Muscle of leg (tissue), 11 donors: ENCODE results near the gene KRT77. TPM values are rescaled to one million over a fixed set of nuclear protein-coding genes. Genes with fewer than 3 reads are reported as not detected.

Experiments used
- DNase-seq: peaks from one replicate; pipeline ENCODE4 v3.0.0; 2013
- H3K27ac ChIP-seq: one replicate; pipeline ENCODE4 v1.5.1; 2013; ENCODE audit warnings: mild to moderate bottlenecking, low read length, control low read depth
- H3K27me3 ChIP-seq: one replicate; pipeline ENCODE4 v1.6.1; 2013; ENCODE audit warnings: low read length; ENCODE audit not compliant: control insufficient read depth, insufficient read depth
- H3K36me3 ChIP-seq: one replicate; pipeline ENCODE4 v1.6.1; 2013; ENCODE audit warnings: low read length; ENCODE audit not compliant: control insufficient read depth, insufficient read depth
- H3K4me1 ChIP-seq: one replicate; pipeline ENCODE4 v1.6.1; 2013; ENCODE audit warnings: low read length; ENCODE audit not compliant: control insufficient read depth, insufficient read depth
- H3K4me3 ChIP-seq: one replicate; pipeline ENCODE4 v1.5.1; 2013; ENCODE audit warnings: low read length, control low read depth
- H3K9me3 ChIP-seq: replicated peaks from 2 replicates; pipeline ENCODE4 v1.6.1; 2013; ENCODE audit warnings: low read depth, low read length; ENCODE audit not compliant: control insufficient read depth
- WGBS: methylation state at CpG from one replicate; pipeline ENCODE4 v1.1.5; 2013; ENCODE audit warnings: missing lambda C conversion rate; ENCODE audit not compliant: insufficient coverage; 5-methylcytosine and 5-hydroxymethylcytosine counted together
- polyA plus RNA-seq, 8 donors: library from polyadenylated mRNA; unstranded; fragments of 120-200 nt; gene quantifications; one replicate each; pipeline versions ENCODE4 v1.2.1 to v1.2.3, GENCODE V29; 2013; ENCODE audit warnings: inconsistent platforms in 1 of 8, low replicate concordance in 1 of 8; ENCODE audit not compliant: insufficient read length in 8 of 8, insufficient read depth in 1 of 8
- total RNA-seq: library from RNA; stranded (reverse); fragments of 120-200 nt; gene quantifications from one replicate; pipeline ENCODE4 v1.2.4, GENCODE V29; 2013

The KRT77 gene
- total and polyA plus RNA-seq, 9 donors: 0.08 to 0.61 TPM; not detected in 7

DNA sequence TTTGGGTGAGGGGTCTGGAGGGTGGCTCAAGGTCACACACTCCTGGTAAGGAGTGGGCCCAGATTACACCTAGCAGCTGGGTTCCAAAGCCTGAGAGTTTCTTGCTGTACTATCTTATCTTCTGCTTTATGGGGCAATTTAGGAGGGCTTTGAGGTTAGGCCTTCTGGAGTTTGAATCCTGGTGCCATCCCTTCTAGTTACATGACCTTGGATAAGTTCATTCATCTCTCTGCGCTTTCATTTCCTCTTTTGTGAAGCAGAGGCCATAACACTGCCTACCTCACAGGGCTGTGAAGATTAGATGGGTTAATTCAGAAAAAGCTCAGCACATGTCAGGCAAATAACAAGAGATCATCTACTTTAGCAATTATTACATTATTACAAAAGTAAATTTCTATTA lies 7.4 kb upstream of the KRT77 start:
- no peak overlapping the region for H3K27ac ChIP-seq
- no peak for DNase-seq
- no peaks in the 10 kb centered on the region for H3K36me3 ChIP-seq
- H3K27me3 ChIP-seq: peaks cover 43% of the 10 kb centered on the region
- H3K4me1 ChIP-seq: peaks cover 7% of the 10 kb centered on the region
- no peaks in the 10 kb centered on the region for H3K9me3 ChIP-seq
- WGBS: no CpG with 5 or more reads among the region's 1 CpG
- H3K4me3 ChIP-seq: no peak overlapping the region

DNA sequence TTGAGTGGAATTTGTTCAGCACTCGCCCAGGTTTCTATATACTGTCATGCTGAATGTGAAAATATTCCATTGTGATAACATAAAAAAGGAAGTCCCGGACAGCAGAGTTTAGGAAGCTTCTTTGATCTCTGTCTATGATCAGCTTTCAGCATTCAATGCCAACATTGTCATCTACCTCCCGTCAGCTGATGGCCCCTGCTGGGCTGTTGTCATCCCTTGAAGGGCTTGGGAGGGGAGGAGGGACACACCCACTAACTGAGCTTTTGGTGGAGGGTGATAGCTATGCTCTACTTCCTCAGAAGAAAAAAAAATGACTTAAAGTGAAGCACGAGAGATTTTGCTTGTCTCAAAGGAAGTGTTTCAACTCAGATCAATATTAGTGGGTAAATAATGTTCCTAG lies 4.7 kb upstream of the KRT77 start:
- H3K27me3 ChIP-seq: peaks cover 20% of the 10 kb centered on the region
- no peak for DNase-seq
- no CpG with 5 or more reads among the region's 4 CpGs for WGBS

DNA sequence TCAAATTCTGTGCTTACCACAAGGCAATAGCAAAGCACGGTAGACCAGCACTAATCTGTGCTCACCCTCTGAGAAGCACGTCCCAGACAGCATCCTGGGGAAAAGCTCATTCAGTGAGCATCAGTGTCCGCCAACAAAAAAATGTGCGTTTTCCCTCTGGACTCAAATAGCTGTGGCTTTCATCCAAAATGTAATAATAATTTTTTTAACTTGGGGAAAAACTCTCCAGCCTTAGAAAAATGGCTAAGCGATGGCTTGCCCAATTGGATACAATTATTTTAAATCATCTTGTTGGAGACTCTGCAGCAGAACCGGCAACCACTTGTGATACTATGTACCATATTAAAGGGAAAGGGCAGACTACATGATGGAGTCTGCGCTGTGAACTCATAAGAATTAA lies 1.1 kb upstream of the KRT77 start:
- Histone ChIP-seq H3K27ac (no peak overlapping the region), H3K9me3 (no peaks in the 10 kb centered on the region), H3K36me3 (no peaks in the 10 kb centered on the region), H3K27me3 (peaks cover 21% of the 10 kb centered on the region), H3K4me3 (no peak overlapping the region), H3K4me1 (peaks cover 6% of the 10 kb centered on the region)
- DNase-seq: peak; percentile 66
- WGBS: no CpG with 5 or more reads among the region's 7 CpGs

More for the DNA sequence above, 4.7 kb upstream of the KRT77 start:
- no peaks in the 10 kb centered on the region for H3K36me3 ChIP-seq
- H3K9me3 ChIP-seq: no peaks in the 10 kb centered on the region
- H3K4me1 ChIP-seq: no peaks in the 10 kb centered on the region
- H3K4me3 ChIP-seq: no peak overlapping the region
- H3K27ac ChIP-seq: no peak overlapping the region

DNA sequence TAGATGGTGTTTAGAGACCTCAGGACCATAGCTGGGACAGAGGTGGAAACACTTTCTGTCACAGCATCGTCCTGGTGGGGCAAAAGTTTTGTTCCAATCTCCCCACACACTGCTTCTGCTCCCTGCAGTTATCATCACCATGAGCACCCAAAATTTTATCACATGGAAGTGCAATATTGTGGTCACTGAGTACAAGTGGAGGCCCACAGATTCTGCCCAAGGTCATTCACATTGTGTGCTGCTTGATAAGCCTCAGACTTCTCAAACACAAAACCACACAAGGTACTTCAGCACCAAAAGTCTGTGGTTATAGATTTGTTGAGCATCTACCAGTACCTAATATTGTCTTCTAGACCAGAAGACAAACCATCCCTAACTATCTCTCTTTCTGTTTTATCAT lies 554 bp upstream of the KRT77 start:
- H3K27me3 ChIP-seq: peaks cover 16% of the 10 kb centered on the region
- WGBS: no CpG with 5 or more reads among the region's 1 CpG
- no peak for DNase-seq

DNA sequence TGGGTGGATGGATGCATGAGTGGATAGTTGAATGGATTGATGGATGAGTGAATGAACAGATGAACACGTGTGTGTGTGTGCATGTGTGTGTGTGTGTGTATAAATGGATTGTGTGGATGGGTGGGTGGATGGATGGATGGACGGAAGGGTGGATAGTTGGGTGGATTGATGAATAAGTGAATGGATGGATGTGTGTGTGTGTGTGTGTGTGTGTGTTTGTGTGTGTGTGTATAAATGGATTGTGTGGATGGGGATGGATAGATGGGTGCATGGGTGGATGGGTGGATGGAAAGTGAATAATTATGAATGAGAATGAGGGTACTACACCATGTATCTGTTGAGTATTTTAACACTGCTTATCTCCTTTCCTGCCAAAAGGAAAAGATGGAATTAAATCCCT lies 986 bp downstream of the KRT77 start:
- Histone ChIP-seq H3K27ac (no peak overlapping the region), H3K36me3 (no peaks in the 10 kb centered on the region), H3K9me3 (no peaks in the 10 kb centered on the region), H3K27me3 (peaks cover 19% of the 10 kb centered on the region), H3K4me1 (peaks cover 6% of the 10 kb centered on the region), H3K4me3 (no peak overlapping the region)
- no peak for DNase-seq
- 79% methylated on average over 2 of the region's 2 CpGs for WGBS

More for the DNA sequence above, 554 bp upstream of the KRT77 start:
- Histone ChIP-seq H3K27ac (no peak overlapping the region), H3K9me3 (no peaks in the 10 kb centered on the region), H3K36me3 (no peaks in the 10 kb centered on the region), H3K4me3 (no peak overlapping the region), H3K4me1 (peaks cover 6% of the 10 kb centered on the region)

DNA sequence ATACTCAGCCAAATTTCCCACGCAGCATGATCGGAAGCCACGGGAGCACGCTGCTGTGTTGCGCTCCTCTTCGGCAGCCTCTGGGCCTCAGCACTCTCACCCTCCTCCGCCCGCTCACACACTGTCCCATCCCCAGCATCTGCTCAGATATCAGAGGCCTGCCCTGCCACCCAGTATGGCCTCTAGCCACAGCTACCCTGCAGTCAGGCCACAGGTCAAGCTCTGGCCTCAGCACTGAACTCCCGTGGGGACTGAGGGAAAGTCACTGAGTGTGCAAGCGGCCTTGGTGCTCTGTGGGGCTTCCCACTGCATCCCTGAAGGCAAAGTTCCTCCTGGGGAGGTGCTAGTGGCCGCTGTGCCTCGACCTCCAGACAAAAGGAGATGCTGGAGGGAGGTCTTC lies 2.0 kb downstream of the KRT77 start:
- Histone ChIP-seq H3K36me3 (no peaks in the 10 kb centered on the region), H3K27me3 (peaks cover 25% of the 10 kb centered on the region), H3K4me1 (peaks cover 6% of the 10 kb centered on the region), H3K4me3 (no peak overlapping the region), H3K27ac (no peak overlapping the region), H3K9me3 (no peaks in the 10 kb centered on the region)
- WGBS: 80% methylated on average over 10 of the region's 12 CpGs
- DNase-seq: no peak

DNA sequence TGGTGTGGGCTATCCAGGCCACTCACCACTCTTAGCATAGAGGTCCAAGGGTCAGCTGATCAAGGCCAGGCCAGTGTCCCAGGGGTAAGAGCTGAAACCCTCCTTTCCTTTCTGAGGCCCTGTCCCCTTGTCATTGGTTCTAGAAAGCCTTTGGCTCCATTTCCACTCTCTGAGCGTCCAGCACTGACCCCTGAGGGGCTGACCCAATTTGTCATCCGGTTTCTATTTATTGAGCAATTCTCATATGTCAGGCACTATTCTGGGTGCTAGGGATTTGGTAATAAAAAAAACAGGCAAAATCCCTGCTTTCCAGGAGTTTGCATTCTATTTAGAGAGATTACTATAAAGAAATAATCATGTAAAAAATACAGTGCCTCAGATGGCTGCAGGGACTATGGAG lies 3.4 kb downstream of the KRT77 start:
- no peak overlapping the region for H3K27ac ChIP-seq
- DNase-seq: peak; percentile 52
- H3K27me3 ChIP-seq: peaks cover 27% of the 10 kb centered on the region
- no peaks in the 10 kb centered on the region for H3K36me3 ChIP-seq
- H3K4me1 ChIP-seq: peaks cover 6% of the 10 kb centered on the region
- no CpG with 5 or more reads among the region's 2 CpGs for WGBS
- no peak overlapping the region for H3K4me3 ChIP-seq
- no peaks in the 10 kb centered on the region for H3K9me3 ChIP-seq

DNA sequence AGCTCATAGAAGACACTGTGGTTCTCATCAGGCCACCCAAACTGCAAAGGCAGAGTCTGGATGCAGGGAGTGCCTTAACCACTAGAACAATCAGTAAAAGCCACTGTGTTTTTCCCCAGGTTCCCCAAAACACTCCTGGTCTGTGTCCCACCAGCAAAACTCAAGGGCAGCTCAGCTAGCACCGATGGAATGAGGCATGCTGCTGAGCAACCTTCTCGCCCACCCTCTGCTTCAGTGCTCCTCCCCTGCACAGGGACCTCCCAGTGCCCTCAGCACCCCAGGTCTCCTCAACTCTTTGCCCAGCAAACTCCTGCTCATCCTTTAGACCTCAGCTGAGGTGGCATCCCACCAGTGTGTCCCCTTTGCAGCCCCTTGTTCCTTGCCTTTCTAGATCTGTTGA lies 4.0 kb downstream of the KRT77 start:
- peaks cover 6% of the 10 kb centered on the region for H3K4me1 ChIP-seq
- no peak for DNase-seq
- no peaks in the 10 kb centered on the region for H3K36me3 ChIP-seq
- 71% methylated on average over 2 of the region's 2 CpGs for WGBS
- H3K27me3 ChIP-seq: peaks cover 32% of the 10 kb centered on the region
- no peak overlapping the region for H3K4me3 ChIP-seq
- H3K27ac ChIP-seq: no peak overlapping the region
- H3K9me3 ChIP-seq: no peaks in the 10 kb centered on the region

DNA sequence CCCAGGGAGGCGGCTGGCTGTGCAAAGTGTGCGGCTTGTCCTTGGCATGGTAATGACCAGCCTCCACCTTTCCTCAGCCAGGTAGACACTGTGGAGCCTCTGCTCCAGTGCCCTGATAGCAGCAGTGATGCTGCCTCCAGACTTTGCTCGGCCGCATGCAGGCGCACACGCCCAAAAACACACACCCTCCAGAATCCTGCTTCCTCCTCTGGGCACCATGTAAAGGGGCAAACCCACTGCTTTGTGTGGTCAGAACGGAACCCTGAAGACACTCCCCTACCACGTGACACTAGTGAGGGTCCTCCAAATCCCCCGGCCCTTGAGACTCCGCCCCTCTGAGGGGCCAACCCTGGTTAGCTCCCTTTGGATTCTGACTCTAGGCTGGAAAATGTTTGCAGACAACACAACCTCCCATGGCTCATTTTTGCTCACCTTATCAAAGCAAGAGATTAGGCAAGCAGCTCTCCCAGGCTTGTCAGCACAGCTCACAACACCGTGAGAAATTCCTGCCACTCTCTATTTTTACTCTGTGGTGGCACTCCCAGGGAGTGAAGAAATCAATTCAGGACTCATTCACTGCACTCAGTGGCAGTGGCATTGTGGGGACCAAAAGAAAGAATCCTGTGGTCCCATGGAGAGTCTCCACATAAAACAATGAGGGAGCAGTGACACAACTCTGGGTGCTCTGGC lies 4.5 kb downstream of the KRT77 start:
- no peaks in the 10 kb centered on the region for H3K36me3 ChIP-seq
- DNase-seq: no peak
- no peak overlapping the region for H3K4me3 ChIP-seq
- H3K4me1 ChIP-seq: peaks cover 6% of the 10 kb centered on the region
- peaks cover 32% of the 10 kb centered on the region for H3K27me3 ChIP-seq
- no peak overlapping the region for H3K27ac ChIP-seq
- H3K9me3 ChIP-seq: no peaks in the 10 kb centered on the region
- 54% methylated on average over 10 of the region's 11 CpGs for WGBS

DNA sequence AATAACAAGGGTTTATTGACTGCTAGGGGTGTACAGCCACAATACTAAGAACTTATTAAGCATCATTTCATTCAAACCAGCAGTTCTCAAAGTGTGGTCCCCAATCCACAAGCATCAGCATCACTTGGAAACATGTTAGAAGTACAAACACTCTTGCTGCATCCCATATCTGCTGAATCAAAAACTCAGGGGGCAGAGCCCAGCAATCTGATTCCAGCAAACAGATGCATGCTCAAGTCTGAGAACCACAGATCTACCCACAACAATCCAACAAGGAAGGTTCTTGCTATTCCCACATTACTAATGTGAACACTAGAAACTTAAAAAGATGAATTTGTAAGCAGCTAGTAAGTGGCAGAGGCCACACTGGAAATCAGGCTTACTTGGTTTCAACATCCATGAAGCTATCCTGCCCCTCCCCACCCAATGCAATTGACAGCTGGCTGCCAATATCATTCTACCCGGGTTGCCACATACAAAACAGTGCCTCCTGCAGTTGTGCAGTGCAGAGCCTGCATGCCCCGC lies 6.2 kb downstream of the KRT77 start:
- no peaks in the 10 kb centered on the region for H3K9me3 ChIP-seq
- peaks cover 6% of the 10 kb centered on the region for H3K4me1 ChIP-seq
- no peak for DNase-seq
- H3K36me3 ChIP-seq: no peaks in the 10 kb centered on the region
- no peak overlapping the region for H3K27ac ChIP-seq
- H3K27me3 ChIP-seq: peaks cover 43% of the 10 kb centered on the region
- no peak overlapping the region for H3K4me3 ChIP-seq
- 21% methylated on average over 1 of the region's 2 CpGs for WGBS
